ENCODE measurements around the gene CTNND2.
"Not testable (repeated sequence)": the region's sequence is repeated elsewhere in the genome, so short reads cannot be mapped to it uniquely, and the experiment has no call there.

CTNND2 gene

DNA sequence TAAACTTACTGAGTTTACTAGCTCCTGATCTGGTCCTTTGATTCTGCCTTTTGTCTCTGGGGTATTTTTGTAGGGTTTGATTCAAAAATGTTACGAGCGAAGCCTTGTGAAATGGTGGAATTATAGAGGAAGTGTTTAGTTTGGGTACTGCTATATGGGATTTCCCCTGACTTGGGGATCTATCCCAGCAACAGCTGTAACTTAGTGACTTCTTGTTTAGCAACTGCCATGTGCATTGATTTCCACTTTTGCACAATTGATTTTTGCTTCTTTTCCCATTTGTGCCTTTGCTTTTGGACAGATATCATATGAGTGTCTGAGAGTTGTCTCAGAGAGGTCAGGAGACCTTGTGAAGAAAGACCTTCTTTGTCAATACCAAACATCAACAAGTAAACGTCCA is 894.7 kb downstream of the CTNND2 start:
- DNase-seq, result no peak

DNA sequence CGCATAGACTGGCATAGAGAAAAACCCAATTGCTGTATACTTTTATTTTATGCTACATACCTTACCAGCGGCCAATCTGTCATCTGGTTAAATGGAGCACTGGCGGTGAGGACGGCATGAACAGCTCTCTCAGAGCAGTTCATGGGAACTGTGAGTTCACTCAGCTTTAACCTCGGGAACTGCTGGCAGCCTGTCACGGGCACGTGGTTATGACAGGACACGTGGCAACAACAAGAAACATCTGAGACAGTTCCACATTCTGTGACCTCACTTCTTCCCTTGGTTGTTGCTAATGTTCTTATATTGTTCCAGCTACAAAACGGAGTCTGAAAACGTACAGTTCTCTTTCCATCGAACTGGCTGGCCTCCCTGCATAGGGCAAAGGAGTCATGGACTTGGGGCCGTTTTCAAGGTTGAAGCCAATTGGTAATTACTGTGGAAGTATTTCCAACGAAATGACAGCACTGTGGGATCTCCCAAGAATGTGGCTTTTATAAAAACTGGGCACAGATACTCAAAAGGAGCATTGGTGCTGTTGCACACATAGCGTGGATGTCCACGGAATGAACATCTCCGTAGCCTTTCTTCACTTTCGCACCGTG is 896.9 kb downstream of the CTNND2 start:
- DNase-seq, result no peak

DNA sequence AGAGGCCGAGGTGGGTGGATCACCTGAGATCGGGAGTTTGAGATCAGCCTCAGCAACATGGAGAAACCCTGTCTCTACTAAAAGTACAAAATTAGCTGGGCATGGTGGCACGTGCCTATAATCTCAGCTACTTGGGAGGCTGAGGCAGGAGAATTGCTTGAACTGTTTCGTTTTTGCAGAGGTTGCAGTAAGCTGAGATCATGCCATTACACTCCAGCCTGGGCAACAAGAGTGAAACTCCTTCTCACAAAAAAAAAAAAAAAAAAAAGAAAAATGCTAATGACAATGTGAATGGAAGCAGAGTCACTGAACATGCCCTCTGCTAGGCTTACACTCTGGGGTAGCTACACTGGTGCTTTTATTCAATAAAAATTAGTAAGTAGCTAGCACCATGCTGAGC is 899.7 kb downstream of the CTNND2 start:
- DNase-seq, result not testable (repeated sequence)

DNA sequence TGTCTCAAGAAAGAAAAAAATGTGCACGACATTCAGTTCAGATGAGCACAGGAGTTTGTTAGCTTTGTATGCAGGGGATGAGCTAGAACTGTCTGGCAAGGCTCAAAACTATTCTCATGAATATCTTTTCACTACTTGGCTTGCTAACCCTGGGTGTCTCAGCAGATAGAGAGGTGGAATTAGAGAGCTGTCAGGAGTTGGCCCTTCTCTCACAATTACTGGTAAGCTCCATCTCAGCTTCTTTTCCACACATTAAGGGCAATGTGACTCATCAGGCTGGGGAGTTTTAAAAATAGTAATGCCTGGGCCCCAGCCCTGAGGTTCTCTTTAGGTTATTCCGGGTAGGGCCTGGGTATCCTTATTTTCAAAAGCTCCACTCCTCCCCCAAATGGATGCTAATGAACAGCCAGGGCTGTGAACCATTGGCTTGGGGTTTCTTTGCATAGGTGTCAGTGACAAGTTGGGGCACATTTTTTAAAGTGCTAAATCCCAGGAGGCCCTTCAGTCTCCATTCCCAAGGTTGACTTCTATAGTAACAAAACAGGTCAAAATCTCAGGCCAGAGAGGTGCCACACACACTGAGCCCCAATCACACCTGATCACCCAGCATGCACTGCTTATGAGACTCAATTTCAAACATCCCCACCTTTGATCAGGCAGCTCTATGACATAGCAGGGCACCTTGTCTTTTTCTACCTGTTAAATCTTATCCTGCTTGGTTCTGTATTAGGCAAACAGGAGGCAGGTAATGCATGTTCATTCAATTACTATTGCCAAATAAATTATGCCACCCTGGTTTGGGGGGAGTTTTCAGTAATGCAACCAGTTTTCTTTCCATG is 903.5 kb downstream of the CTNND2 start:
- DNase-seq, result no peak

DNA sequence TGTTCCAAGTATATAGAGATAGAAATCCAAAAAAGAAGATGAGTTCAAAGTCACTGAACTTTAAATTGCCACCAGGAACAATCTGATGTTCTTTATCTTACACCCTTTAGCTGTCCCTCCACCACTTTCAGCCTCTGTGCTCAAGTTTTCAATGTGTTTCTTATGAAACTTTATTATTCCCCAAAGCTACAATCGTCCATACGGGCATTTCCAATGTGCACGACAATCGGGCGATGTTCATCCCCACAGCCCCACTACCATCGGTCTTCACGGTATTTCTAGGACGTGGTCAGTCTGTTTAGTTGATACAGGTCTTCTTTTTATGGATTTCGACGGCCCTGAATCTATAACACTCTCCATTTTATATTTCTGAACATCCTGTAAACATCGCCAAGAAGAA is 904.5 kb downstream of the CTNND2 start:
- no peak for DNase-seq

DNA sequence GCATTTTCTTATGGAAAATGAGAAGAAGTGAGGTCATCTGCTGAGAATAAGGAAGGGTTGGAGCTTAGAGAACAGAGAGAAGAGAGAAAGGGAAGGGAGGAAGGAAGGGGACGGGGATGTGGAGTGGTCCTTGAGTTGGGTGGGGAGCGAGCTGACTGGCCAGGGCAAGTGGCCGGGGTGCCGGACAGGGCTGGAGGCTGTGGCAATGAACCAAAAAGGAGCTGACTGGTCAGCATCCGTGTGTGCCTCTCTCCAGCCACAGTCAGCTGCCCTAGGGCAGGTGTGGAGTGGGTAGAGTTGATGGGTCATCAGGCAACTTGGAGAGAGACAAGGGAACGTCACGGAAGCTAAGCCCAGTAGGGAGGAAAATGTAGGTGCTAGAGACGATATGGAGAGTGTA is 908.4 kb downstream of the CTNND2 start:
- DNase-seq, result no peak

DNA sequence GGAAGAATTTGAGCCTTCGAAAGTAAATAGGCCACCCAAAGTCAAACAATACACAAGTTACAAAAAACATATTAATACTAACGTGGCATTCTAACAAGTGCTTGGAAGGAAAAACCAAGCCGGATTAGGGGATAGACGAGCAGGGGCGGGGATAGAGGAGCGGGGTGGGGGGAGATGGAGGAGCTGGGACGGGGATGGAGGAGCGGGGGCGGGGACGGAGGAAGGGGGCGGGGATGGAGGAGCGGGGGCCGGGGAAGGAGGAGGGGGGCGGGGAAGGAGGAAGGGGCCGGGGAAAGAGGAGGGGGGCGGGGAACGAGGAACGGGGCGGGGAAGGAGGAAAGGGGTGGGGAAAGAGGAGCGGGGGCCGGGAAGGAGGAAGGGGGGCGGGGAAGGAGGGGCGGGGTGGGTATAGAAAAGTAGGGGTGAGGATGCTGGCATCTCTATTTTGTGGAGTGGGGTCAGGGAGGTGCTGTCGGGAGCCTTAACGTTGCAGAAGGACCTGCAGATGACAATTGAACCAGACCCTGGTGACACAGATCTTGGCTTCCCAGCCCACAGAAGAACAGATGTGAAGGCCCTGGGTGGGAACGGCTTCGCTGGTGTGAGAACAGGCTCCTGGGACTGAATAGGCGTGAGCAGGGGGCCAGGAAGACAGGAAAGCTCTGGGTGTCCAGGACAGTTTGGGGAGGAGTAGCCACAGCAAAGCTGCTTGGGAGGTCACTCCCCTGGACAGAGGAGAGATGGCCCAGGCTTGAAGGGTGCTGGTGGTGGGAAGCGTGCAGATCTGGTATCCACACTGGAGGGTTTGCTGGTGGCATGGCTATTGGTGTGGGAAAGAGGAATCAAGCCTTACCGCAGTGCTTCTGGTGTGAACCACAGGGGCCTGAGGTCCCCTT is 909.9 kb downstream of the CTNND2 start:
- DNase-seq, result no peak

DNA sequence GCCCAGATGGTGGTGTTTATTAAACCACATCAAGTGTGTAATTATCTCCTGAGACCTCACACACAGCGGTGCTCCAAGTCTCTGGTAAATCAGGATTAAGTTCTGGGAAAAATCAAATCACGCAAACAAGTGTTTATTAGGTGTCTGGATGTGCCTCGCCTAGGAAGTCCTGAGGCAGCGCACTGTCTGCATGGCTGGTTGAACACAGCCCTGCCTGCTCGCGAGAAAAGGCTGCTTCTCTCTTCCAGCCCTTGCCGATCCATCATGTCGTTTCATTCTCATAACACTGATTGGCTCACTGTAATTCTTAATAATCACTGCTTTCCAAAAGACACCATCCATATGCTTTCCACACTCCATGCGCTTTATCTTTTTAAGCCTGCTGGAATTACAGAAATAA is 913.6 kb downstream of the CTNND2 start:
- no peak for DNase-seq

DNA sequence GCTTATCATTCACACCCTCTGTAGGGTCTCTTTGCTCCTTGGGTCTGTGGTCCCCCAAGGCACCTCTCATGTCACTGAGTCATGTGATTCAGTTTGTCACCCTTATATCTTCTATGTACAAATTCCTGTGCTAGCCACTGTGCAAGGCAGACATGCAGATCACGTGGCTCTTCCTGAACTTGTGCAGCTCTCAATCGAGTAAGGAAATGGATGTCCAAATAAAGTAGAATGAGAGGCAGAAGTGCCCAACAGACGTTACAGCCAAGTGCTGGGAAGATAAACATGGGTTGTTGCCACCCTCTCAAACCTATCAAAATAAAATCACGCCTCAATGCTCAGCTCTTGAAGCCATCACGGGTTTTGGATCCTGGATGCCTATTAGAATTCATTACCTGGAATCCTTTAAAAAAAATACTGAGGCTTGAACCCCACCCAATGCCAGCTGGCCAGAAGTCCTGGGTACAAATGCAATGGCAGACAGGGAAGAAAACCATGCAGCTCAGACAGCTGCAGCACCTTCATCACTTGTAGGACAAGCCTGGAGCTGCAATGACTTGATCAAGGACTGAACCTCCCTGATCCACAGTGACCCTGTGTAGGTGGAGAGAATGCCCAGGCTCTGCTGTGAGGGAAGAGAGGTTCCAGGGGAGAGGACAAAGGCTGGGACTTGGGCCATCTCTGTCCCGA is 914.5 kb downstream of the CTNND2 start:
- DNase-seq, result no peak

DNA sequence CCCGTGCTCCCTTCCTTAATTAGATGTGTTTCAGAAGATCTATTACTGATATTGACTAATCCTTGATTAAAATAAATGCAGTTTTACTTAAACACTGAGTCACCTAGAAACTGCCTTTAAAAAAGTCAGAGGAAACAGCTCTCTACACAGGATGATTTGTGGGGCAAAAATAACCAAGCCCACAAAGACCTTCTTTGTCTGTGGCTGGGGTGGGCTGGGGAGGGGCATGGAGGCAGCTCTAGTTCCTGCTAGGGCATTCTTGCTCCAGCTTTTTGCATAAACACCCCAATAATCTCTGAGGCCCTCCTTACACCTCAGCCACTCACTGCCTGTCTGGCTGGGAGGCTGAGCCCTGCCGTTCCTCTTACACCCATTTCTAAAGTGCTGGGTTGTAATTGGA is 915.6 kb downstream of the CTNND2 start:
- no peak for DNase-seq

DNA sequence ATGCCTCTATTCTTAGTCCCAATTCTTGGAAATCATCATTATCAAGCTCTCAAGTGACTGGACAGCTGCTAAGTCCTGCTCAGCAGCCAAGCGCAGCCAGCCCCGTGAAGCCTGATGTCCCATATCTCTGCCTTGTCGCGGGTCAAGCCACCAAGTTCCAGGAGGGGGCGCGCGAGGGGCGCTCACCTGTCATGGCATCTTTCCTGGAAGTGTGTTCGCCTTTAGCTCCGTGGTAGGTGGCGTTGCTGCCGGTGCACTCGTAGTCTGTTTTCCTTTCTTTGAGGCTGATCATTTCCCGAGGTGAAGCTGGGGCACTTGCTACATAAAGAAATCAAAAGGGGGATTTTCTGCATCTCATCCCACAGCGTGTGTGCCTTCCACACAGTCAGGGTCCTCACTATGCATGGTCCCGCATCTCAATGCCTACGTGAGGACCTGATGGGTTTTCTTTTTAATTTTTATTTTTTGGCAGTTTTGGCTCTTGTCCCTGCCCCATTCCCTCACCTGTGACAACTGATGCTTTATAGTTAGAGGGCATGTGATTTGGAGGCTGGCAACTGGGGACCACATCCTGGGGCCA is 916.2 kb downstream of the CTNND2 start:
- DNase-seq, result peak in 4 of 5 donors; percentile 28 to 52 (median 38)

DNA sequence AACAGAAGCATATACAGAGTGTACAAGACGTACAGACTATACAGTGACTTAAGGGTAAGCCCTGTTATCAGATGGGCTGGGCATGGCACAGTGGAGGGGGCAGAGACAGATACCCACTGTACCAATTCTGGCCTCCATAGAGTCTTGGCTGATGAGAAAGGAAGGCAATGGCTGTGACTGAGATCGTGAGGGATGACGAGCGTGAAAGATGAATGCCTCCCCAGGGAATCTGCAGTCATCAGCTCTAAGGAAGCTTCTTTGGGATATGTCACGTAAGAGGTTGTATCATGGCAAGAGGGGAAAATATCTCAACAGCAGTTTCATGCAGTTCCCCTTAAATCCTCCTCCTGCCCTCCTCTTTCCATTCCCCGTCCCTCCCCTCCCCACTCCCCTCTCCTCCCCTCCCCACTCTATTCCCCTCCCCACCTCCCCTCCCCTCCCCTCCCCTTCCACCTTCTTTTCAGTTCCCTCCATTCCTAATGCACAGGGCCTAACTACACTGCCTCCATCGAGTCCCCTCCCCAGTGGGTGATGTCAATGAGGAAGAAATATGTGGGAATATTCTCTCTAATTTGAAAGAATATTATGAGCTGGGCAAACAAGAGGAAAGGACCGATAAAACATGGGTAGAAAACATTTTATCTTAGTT is 916.8 kb downstream of the CTNND2 start:
- DNase-seq, result no peak

DNA sequence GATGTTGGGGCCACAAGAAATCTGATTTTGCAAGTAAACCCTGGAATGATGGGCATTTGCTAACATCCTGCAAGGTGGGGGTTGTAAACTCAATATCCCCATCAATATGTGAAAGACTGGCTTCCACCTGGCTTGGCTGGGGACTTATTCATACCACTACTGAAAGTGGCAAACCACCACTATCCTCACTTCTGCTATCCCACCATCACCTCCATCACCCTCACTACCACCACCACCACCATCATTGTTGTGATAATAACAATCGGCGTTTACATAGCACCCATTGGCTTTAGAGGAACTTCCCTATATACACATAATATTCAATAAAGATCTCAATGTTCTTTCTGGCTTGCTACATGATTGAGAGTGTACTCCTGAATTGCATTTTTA is 918.5 kb downstream of the CTNND2 start:
- no peak for DNase-seq

DNA sequence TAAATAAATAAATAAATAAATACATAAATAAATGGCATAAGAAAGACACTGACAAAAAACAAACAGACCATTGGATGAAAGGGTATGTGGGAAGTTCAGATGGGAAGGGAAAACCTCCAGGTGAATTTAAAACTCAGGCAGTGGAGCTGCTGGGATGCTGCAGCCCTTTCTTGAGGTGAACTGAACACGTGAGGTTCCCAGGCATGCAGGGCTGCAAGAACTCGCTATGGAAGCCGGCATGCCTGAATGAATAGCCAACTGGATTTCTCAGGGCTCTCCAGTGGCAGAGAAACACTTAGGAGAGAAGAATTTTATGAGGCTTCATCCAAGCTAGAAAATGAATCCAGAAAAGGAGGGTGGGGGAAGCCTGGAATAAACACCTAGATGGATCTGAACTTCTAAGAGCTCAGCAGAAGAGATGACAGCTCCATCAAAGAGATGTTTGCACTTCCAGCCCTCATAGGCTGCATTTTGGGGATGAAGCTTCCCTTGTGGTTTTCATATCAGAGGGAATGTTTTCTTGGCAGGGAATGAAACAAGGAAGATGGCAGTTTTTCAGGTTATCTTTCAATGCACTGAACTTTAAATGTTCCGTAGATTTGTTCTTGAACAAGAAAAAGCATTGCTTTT is 919.0 kb downstream of the CTNND2 start:
- no peak for DNase-seq

DNA sequence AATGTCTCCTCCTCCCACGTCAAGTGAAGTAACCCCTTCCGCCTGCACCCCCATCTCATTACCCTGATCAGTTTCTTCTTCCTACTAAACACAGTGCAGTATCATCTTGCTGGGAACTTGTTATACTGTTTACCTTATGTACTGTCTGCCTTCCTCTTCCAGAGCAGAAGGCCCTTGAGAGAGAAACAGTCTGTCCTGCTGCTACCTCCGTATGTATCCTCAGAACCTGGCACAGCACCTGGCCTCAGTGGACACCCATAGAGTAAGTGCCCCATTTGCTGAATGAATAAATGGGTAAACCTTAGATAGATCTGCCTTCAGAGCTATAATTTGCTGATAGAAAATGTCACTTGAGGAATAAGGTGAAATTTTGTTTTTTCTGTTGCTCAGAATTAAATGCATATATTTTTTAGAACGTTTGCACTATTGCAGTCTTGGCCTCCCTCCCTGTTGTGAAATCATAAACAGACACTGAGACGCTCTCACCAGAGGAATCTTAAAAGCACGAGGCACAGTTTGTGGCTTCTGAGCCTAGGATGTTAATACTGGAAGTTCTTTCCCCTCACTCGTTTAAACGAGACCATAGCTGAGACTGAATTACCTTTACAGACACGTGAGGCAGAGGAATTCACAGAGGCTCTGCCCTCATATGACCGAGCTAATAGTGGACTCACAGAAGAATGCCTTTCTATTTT is 920.1 kb downstream of the CTNND2 start:
- DNase-seq, result no peak

DNA sequence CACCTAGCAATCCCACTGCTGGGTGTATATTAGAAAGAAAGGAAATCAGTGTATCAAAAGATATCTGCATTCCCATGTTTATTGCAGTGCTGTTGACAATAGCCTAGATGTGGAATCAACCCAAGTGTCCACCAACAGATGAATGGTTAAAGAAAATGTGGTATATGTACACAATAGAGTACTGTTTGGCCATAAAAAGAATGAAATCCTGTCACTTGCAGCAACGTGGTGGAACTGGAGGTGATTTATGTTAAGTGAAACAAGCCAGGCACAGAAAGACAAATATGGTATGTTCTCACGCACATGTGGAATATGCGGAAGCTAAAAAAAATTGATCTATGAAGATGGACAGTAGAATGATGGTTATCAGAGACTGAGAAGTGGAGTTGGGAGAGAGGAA is 921.6 kb downstream of the CTNND2 start:
- no peak for DNase-seq

DNA sequence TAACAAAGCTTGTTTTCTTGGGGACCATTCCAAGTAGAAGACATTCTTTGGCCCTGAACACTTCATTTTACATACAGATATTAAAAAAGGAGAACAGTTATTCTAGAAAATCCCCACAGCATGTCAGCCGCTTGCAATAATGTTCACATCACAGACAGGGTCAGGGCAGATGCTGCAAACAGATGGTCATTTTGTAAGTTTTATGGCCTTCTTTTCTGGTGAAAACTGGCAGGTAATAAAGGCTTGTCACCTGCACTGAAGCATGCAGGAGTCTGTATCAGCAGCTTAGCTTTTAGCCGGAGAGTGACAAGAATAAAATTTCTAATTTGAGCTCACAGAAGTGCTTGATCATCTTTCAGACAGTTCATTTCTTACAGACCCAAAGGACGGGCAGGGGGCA is 922.3 kb downstream of the CTNND2 start:
- no peak for DNase-seq

DNA sequence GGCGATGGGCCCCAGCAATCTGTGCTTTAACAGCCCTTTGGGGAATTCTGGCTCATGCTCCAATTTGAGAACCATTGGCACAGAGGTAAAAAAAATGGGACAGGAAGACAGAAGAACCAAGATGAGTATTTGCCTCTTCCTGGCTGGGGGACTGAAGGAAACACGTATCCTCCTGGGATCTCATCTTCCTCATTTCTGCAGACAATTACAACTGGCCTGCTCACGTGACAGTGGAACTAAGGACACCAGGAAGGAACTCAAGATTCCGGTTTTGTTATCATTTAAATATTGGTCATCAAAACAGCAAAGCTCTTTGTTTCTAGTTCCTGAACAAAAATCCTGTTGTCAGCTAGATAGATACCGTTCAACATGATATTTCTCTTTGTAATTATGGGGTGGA is 927.2 kb downstream of the CTNND2 start:
- DNase-seq, result no peak

DNA sequence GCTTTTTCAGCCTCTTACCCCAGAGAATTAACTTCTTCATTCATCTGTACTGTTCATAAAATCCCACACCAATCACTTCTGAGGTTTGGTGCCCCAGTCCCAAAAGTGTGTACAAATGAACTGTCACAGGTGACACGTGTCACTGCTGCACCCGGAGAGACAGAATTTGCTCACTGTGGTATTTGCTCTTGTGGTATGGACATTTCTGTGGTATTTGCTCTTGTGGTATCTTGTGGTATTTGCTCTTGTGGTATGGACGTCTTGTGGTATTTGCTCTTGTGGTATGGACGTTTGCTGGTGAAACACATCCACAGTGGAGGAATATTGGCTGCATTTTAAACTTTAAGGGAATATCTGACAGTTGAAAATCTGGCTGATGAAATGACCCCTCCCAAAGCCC is 928.3 kb downstream of the CTNND2 start:
- DNase-seq, result no peak

DNA sequence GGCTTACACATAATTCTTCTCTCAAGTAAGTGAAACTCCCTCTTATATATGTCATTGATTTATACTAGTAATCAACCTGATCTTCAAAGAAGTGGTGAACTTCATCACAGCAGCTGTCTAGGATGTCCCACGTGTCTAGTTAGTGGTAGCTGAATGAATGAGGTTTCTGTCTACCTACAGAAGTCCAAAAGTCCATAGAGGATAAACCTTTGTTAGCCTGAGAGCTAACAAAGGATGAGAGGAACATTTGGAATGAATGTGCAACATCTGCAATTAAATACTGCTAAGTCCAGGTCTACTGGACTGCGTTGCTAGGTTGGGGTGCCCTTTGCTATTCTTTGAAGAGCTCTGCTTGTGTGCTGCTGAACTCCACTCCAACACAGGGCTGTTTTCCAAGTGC is 929.4 kb downstream of the CTNND2 start:
- DNase-seq, result no peak

DNA sequence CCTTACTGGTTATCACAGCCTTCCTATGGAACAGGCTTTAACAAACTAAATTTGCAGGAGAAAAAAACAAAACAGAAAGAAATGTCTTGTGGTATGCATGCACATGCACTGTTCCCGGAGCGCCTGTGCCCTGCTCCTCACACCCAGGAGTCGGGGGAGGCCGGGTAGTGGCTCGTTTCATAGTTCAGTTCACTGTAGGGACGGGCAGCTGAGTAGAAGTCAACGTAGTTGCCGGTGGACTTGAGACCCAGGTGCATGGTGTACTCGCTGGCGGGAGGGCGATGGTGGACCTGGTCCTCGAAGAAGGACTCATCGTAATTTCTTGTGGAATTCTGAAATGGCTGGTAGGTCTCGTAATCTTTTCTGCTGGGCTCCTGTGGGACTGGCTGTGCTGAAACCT is 930.9 kb downstream of the CTNND2 start:
- no peak for DNase-seq

Measured in T-helper 1 cell (primary cell).